ENCODE measurements around the gene C12orf76. TPM values are rescaled to one million over a fixed set of nuclear protein-coding genes. Genes with fewer than 3 reads are reported as not detected.
A peak's percentile ranks its signal among the peaks of the same experiment; 100 is the strongest.

The C12orf76 gene, protein sequence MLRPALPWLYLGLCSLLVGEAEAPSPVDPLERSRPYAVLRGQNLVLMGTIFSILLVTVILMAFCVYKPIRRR
- 24.6 and 29.3 TPM in 2 replicates for total RNA-seq
- 13.6 and 18.5 TPM in 2 replicates for polyA plus RNA-seq

DNA sequence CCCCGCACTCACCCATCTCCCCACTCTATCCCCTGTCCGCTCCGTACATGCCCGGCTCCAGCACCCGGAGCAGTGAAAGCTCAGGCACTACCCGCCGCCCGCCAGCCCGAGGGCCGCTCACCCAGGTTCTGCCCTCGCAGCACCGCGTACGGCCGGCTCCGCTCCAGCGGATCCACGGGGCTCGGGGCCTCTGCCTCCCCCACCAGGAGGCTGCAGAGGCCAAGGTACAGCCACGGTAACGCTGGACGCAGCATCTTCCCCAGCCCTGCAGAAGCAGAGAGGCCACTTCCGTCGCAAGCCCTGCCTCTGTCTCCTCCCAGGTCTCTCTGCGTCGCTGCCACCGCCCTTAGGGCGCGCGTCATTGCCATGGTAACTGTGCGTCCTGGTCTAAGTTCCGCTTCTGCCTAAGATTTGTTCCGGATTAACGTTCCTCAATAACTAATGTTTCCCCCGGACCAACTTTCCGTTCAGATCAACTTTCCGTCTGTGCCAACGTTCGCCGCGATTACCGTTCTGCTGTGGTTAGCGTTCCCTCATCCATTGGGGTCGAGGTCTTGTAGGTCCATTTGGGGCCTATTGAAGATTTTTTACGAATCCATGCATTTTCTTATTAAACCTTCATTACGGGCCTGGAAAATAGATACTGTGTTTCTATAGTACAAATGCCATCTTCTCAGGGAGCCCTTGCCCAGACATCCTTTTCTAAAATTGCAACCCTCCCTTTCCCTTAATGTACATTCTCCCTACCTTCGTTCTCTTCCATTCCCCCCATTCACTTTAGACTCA, at the start of gene C12orf76:
Gene C12orf76 (minus strand): TSS at position 281 of the 786 bp plus-strand sequence. CDS start 27 bp downstream, at position 254.
- Histone ChIP-seq H3K4me2 (peak within 1 kb of the TSS; percentile 79), H3K4me1 (ENCODE audit: insufficient read depth) (peaks cover 8% of the 10 kb centered on the region), H2AFZ (peak within 1 kb of the TSS; percentile 82), H4K20me1 (ENCODE audit: insufficient read depth, poor library complexity, severe bottlenecking) (no peaks in the 10 kb centered on the region), H3K9me2 (replicated peaks; ENCODE audit: insufficient read depth) (no peaks in the 10 kb centered on the region), H3K79me2 (peaks cover 42% of the 10 kb centered on the region), H3K27me3 (no peaks in the 10 kb centered on the region), H3K4me3 (peak within 1 kb of the TSS; percentile 28), H3K9me3 (ENCODE audit: low read depth) (no peaks in the 10 kb centered on the region), H3K27ac (peak within 1 kb of the TSS; percentile 81), H3K36me3 (replicated peaks; ENCODE audit: insufficient read depth, low read depth) (no peaks in the 10 kb centered on the region)
- TF ChIP-seq, protein P1, sequence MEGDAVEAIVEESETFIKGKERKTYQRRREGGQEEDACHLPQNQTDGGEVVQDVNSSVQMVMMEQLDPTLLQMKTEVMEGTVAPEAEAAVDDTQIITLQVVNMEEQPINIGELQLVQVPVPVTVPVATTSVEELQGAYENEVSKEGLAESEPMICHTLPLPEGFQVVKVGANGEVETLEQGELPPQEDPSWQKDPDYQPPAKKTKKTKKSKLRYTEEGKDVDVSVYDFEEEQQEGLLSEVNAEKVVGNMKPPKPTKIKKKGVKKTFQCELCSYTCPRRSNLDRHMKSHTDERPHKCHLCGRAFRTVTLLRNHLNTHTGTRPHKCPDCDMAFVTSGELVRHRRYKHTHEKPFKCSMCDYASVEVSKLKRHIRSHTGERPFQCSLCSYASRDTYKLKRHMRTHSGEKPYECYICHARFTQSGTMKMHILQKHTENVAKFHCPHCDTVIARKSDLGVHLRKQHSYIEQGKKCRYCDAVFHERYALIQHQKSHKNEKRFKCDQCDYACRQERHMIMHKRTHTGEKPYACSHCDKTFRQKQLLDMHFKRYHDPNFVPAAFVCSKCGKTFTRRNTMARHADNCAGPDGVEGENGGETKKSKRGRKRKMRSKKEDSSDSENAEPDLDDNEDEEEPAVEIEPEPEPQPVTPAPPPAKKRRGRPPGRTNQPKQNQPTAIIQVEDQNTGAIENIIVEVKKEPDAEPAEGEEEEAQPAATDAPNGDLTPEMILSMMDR (IDR thresholded peaks at IDR 0.05; ENCODE audit: poor library complexity): no peak
- TF ChIP-seq EZH2phosphoT487 (IDR thresholded peaks at IDR 0.05; ENCODE audit: low read depth, severe bottlenecking, unreplicated experiment): no peak
- no peak for TF ChIP-seq EZH2 (IDR thresholded peaks at IDR 0.05; ENCODE audit: borderline replicate concordance)
- WGBS (ENCODE audit: low lambda C conversion rate, missing lambda C conversion rate): 4% methylated on average over 46 of the region's 47 CpGs
- peak; percentile 97 for DNase-seq (ENCODE audit: low spot score)

DNA sequence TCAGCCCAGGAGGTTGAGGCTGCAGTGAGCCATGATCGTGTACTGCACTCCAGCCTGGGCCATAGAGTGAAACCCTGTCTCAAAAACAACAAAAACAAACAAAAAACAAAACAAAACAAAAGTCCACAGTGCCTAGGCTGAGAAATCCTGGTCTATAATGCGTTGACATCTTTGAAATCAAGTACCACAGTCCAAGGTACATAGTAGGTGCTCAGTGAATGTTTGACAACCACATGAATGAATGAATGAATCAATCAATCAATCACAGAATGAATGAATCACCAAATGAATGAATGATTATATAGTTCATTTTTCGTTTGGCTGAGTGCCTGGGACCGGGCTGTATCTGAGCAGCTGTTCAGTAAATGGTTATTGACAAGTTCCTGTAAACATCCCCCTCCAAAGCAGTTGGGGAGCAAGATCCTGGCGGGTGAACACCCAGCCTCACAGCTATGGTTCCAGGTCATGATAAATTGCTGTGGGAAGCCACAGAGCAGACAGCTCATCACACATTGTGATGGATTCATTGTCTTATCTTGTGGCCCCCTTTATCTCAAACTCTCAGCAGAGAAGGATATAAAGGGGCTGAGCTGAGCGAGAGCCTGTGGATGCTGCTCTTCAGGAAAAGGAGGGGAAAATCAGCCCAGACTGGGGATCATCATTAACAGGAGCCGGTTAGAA, 45.4 kb upstream of the C12orf76 start:
- Histone ChIP-seq H3K4me2 (no peak overlapping the region), H3K79me2 (no peaks in the 10 kb centered on the region), H3K4me1 (ENCODE audit: insufficient read depth) (no peaks in the 10 kb centered on the region), H3K4me3 (no peak overlapping the region), H3K27me3 (no peaks in the 10 kb centered on the region), H3K9me2 (replicated peaks; ENCODE audit: insufficient read depth) (no peaks in the 10 kb centered on the region), H3K36me3 (replicated peaks; ENCODE audit: insufficient read depth, low read depth) (no peaks in the 10 kb centered on the region), H3K9me3 (ENCODE audit: low read depth) (no peaks in the 10 kb centered on the region), H2AFZ (no peak overlapping the region), H4K20me1 (ENCODE audit: insufficient read depth, poor library complexity, severe bottlenecking) (no peaks in the 10 kb centered on the region), H3K27ac (no peak overlapping the region)
- 59% methylated on average over 7 of the region's 7 CpGs for WGBS (ENCODE audit: low lambda C conversion rate, missing lambda C conversion rate)
- TF ChIP-seq EZH2 (IDR thresholded peaks at IDR 0.05; ENCODE audit: borderline replicate concordance) (no peak), EZH2phosphoT487 (IDR thresholded peaks at IDR 0.05; ENCODE audit: low read depth, severe bottlenecking, unreplicated experiment) (no peak)
- TF ChIP-seq, protein P1 (IDR thresholded peaks at IDR 0.05; ENCODE audit: poor library complexity): no peak
- DNase-seq (ENCODE audit: low spot score): no peak

DNA sequence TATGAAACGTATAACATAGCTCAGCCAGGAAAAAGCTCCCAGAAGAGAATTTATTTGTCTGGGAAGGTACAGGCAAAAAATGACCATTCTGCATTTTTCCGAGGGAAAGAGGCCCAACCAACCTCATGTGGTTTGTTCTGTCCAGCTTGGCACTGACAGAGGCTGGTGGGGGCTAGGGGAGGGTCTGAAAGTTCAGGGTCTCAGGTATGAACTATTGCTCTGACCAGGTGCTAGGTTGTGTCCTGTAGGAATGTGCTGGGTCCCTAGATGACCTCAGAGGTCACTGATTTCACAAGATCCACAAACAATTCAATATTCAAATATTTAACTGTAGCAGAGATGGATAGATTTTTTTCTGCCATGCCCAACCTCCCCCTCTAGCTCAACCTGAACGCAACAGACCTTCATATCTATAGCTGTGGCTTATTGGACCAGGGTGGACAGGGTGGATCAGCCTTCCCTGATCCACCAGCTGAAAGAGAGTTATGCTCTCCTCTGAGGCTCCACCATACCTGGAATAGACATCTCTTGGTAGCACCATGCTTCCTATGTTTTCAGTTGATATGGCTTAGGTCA, 42.9 kb upstream of the C12orf76 start:
- Histone ChIP-seq H3K27ac (peak overlapping the region; percentile 22), H3K79me2 (no peaks in the 10 kb centered on the region), H2AFZ (no peak overlapping the region), H3K4me1 (ENCODE audit: insufficient read depth) (no peaks in the 10 kb centered on the region), H3K27me3 (no peaks in the 10 kb centered on the region), H4K20me1 (ENCODE audit: insufficient read depth, poor library complexity, severe bottlenecking) (no peaks in the 10 kb centered on the region), H3K9me2 (replicated peaks; ENCODE audit: insufficient read depth) (no peaks in the 10 kb centered on the region), H3K9me3 (ENCODE audit: low read depth) (no peaks in the 10 kb centered on the region), H3K4me2 (no peak overlapping the region), H3K36me3 (replicated peaks; ENCODE audit: insufficient read depth, low read depth) (no peaks in the 10 kb centered on the region), H3K4me3 (no peak overlapping the region)
- TF ChIP-seq EZH2 (IDR thresholded peaks at IDR 0.05; ENCODE audit: borderline replicate concordance) (no peak), EZH2phosphoT487 (IDR thresholded peaks at IDR 0.05; ENCODE audit: low read depth, severe bottlenecking, unreplicated experiment) (no peak)
- TF ChIP-seq, protein P1 (IDR thresholded peaks at IDR 0.05; ENCODE audit: poor library complexity): no peak
- DNase-seq (ENCODE audit: low spot score): no peak
- WGBS (ENCODE audit: low lambda C conversion rate, missing lambda C conversion rate): 71% methylated on average over 3 of the region's 3 CpGs

Measured in hepatocyte (in vitro differentiated cells).